ENCODE data around the gene RPAP2.

Gene RPAP2

DNA sequence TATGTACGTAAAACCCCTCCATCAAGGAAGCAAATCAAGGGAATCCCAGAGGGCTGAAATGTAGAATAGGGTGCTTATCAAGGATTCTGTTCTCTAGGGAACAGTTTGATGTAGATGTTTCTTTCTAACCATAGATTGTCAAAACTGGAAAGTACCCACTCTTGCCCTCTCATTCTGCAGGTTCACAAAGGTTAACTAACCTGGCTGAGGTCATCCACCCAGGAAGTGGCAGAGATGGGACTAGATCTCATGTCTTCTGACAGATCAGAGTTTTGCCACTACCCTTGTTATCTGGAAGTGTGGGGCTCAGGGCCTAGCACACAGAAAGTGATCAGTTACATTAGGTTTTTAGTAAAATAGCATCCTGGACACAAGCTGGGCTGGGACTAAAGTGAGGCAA lies 140.4 kb downstream of the RPAP2 start:
- no peak for DNase-seq (ENCODE audit: low read depth)
- TF ChIP-seq, protein P1, sequence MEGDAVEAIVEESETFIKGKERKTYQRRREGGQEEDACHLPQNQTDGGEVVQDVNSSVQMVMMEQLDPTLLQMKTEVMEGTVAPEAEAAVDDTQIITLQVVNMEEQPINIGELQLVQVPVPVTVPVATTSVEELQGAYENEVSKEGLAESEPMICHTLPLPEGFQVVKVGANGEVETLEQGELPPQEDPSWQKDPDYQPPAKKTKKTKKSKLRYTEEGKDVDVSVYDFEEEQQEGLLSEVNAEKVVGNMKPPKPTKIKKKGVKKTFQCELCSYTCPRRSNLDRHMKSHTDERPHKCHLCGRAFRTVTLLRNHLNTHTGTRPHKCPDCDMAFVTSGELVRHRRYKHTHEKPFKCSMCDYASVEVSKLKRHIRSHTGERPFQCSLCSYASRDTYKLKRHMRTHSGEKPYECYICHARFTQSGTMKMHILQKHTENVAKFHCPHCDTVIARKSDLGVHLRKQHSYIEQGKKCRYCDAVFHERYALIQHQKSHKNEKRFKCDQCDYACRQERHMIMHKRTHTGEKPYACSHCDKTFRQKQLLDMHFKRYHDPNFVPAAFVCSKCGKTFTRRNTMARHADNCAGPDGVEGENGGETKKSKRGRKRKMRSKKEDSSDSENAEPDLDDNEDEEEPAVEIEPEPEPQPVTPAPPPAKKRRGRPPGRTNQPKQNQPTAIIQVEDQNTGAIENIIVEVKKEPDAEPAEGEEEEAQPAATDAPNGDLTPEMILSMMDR (conservative IDR thresholded peaks at IDR 0.05; ENCODE audit: low read depth, low read length) = no peak
- no peak overlapping the region for H3K4me3 ChIP-seq (ENCODE audit: low read length)

DNA sequence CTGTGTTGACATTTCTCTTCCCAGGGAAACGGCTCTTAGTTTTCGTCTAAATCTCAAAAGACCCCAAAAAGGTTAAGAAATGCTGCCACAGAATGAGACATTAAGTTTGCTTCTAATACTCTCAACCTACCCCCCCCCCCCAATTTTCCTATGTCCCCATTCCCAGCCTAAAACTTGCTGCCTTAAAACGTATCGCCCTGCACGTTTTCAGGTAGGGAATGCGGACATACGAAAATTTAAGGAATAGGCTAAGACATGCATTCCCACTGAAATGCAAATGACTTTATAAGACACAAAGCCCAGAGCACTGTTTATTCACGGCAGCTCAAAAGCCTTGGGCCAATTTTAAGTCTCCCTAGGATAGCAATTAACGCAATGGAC lies 142.4 kb downstream of the RPAP2 start:
- no peak for DNase-seq (ENCODE audit: low read depth)
- TF ChIP-seq, protein P1 (conservative IDR thresholded peaks at IDR 0.05; ENCODE audit: low read depth, low read length) = no peak
- H3K4me3 ChIP-seq (ENCODE audit: low read length) = no peak overlapping the region

DNA sequence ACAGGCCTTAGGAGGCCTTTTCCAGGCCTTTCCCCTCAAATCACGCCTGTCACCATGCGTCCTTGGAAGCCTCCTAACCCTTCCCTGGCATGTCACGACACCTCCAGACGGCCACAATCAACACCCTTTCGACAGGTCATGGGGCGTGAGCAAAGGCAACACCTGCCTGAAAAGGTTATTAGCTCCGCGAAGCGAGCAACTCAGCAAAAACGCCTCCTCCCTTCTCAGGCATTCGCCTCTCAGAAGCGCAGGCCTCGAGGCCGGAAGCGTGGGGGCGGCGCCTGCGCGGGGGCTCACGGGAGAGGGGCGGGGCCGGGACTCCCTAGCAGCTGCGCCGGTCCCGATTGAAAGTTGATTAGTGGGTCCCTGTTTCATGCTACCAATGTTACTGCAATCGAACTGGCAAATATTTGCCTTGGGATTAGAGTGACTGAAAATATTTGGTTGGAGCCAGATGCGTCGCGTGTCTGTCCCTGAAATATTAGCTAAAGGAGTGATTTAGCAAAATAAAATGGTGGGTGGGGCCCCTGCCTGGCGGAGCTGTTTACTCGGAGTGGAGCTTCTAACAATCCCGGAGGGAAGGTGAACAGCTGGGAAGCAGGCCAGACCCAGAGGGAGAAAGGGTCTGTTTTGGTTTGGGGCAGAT lies 143.0 kb downstream of the RPAP2 start:
- TF ChIP-seq, protein P1 (conservative IDR thresholded peaks at IDR 0.05; ENCODE audit: low read depth, low read length) = no peak
- no peak for DNase-seq (ENCODE audit: low read depth)
- no peak overlapping the region for H3K4me3 ChIP-seq (ENCODE audit: low read length)

DNA sequence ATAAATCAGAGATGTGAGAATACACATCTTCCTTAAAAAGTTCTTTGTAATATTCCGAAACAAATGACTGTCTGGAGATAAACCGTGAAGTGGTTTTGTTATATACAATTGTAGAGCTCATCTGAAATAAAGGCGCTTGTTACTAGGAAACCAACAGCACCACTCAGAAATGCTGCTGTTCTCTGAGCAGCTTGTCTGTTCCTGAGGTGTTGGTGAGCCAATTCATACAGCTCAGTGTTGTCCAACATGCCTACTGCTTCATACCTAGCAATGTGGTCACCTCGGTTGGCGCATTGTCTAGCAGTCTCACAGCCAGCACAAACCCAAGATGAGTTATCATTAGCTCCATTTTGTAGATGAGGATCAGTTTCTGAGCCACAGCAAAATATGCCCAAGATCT lies 143.5 kb downstream of the RPAP2 start:
- TF ChIP-seq, protein P1 (conservative IDR thresholded peaks at IDR 0.05; ENCODE audit: low read depth, low read length) = no peak
- no peak for DNase-seq (ENCODE audit: low read depth)
- no peak overlapping the region for H3K4me3 ChIP-seq (ENCODE audit: low read length)

DNA sequence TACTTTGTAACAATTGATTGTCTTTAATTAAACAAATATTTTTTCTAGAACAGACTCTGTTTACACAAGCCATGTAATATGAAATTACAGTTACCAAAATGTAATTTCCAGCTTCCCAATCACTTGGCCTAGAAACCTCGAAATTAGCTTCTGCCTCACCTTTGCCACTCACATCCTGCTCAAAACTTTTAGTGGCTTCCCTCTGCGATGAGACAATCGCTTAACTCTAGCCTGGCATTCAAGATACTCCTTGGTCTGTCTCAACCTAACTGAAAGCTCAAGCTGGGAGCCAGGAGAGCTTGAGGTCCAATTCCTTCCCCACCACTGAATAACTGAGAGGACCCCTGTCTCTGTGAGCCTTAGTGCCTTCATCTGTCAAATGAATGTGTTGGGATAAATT lies 145.0 kb downstream of the RPAP2 start:
- H3K4me3 ChIP-seq (ENCODE audit: low read length) = no peak overlapping the region
- no peak for DNase-seq (ENCODE audit: low read depth)
- TF ChIP-seq, protein P1 (conservative IDR thresholded peaks at IDR 0.05; ENCODE audit: low read depth, low read length) = no peak

DNA sequence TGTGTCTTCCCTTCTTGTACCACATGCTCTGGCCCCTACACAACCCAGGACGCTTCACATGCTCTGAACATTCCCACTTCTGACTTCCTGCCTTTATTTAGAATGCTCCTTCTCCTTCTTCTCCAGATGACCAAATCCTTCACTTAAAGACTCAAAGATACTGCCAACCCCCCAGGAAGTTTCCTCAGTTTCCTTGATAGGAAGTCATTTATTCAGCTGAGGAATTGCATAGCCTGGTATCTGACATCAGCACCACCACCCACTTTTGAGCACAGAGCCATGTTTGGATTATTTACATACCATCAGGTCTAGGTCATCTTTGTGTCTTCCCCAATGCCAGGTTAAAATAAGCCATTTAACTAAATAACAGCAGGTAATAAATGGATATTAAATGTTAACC lies 145.5 kb downstream of the RPAP2 start:
- TF ChIP-seq, protein P1 (conservative IDR thresholded peaks at IDR 0.05; ENCODE audit: low read depth, low read length) = no peak
- no peak for DNase-seq (ENCODE audit: low read depth)
- no peak overlapping the region for H3K4me3 ChIP-seq (ENCODE audit: low read length)

DNA sequence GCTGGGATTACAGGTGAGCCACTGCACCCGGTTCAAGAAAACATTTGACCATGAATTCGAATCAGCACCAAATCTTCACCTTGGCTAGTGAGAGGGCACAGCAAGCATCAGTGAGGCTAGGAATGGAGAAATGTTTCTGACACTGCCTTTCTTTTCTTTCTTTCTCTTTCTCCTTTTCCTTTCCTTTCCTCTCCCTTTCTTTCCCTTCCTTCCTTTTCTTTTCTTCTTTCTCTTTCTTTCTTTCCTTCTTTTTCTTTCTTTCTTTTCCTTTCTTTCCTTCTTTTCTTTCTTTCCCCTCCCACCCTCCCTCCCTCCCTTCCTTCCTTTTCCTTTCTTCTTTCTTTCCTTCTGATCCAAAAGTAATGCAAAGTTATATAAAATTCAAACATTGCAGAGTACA lies 147.0 kb downstream of the RPAP2 start:
- DNase-seq (ENCODE audit: low read depth) = no peak
- TF ChIP-seq, protein P1 (conservative IDR thresholded peaks at IDR 0.05; ENCODE audit: low read depth, low read length) = no peak
- H3K4me3 ChIP-seq (ENCODE audit: low read length) = no peak overlapping the region

Data from retinal pigment epithelial cell (primary cell).